Transverse colon (tissue), 4 donors: ENCODE measurements around the gene PRKCH.

Experiments used
- CTCF ChIP-seq, 5 experiments: fragments of 200-600 bp in 3 of 5; fragments of 450-650 bp in 2 of 5; sonication (generic) in 3 of 5; IDR thresholded peaks; 1 replicate in 2 of 5; 2 replicates in 3 of 5; pipeline ENCODE4 v1.5.1; 2016 to 2017; ENCODE audit warnings: antibody characterized with exemption in 5 of 5, inconsistent platforms in 3 of 5, mild to moderate bottlenecking in 2 of 5, moderate library complexity in 1 of 5
- POLR2AphosphoS5 ChIP-seq, 3 donors: sonication (generic); formaldehyde crosslinking; IDR thresholded peaks; one replicate each; pipeline ENCODE4 v1.6.1; 2016; ENCODE audit warnings: antibody characterized with exemption in 3 of 3

DNA sequence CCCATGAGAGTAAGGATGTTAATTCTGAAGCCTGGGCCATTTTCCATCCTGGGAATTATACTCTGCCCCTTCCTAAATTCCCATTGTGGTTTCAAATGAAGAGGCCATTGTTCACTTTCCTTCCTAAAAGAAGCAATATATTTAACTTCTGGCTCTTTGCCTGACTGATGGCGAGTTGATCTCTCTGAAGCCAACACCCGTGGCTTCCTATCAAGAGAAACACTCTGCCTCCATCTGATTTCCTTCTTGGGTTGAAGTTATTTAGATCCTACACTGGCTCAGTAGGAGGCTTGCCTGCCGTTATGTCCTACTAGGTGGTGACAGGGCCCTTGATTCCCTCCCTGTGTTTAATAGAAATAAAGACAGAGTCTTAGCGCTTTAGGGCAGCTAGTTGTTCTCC lies 97.4 kb downstream of the PRKCH start:
- no peak for TF ChIP-seq POLR2AphosphoS5 (IDR thresholded peaks at IDR 0.05)
- TF ChIP-seq CTCF (IDR thresholded peaks at IDR 0.05) = no peak
